SHP77 (cell line): Measurements from ENCODE around the gene SHOX.
"Not testable (repeated sequence)": the region's sequence is repeated elsewhere in the genome, so short reads cannot be mapped to it uniquely, and the experiment has no call there.

Experiments used
- DNase-seq, 2 experiments: peaks; one replicate each; lab custom pipeline; 2025; lab: John Stamatoyannopoulos, UW

The SHOX gene

DNA sequence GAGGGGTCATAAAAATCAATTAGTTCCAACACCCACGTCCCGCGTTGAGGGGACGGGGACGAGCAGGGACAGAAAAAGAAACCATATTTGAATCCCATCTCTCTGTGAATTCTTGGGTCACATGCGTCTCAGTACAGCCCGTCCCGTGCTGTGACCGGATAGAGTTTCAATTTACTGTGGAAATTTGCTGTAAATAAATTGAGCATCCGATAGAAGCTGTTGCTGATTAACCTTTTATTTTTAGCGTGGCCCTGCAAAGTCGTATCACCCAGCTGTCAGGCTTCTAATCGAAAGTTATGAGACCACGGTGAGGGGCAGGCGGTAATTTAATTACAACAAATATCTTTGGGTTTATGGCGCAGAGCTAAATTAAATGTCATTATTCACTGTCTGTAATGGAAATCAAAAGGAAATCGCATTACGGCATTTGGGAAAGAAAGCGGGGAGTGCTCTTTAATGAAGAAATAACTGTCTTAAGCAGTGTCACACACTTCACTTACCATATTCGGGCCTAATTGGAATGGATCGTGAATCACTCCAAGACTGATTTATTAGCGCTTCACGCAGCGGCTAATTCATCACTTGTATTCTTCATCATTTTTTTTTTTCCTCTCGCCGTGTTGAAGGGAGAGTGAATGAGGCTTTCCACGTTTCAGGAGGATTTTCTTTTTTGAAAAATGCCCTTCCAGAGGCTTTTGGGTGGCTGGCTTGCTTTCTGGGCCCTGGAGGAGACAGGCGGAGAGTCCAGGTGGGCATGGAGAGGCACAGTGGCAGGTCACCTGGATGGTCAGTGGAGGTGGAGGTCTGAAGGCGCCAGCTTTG is 7.3 kb downstream of the SHOX start:
- DNase-seq = no peak

DNA sequence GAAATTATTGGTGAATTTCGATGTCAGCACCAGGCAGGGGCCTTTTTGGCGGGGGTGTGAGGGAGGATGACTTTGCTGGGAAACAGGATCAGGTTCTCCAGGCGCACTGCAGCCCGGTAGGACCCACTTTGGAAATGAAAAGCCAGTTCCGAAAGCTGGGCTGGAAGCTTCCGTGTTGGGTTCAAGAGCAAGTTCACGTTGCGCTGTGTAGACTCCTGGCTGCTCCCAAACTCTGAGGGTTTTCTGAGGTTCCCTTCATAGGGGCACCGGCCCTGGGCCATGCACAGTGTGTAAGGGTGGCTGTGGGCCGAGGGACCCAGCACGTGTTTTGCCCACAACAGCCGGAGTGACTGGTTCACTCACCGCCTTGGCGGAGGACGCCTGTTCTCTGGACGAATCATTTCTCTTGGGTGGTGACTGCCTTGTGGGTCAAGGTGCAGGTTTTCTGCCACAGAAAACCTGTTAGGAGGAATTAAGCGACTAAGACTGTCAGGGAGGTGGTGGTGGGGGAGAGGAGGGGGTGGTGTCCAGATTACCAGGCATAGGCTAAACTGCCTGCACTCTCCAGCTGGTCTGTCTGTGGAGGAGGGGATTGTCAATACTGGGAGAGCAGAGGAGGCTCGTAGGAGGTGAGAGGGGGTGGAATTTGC is 8.0 kb downstream of the SHOX start:
- DNase-seq = no peak

DNA sequence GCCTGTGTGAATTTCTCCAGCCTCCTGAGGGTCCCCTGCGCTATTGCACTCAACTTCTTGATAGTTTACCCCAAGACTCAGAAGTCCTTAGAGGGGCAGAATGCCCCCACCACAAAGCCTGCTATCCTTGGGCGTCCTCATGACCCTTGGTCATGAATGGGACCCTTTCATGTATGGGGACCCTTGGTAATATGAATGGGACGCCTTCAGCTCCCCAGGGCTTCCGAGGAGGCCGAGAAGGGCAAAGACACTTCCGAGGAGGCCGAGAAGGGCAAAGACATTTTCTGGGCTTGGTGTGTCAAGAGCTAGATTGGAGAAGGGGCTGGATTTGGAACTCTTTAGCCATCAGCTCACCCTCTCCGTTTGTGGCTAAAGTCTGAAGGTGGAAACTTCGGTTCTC is 8.6 kb downstream of the SHOX start:
- DNase-seq = no peak

DNA sequence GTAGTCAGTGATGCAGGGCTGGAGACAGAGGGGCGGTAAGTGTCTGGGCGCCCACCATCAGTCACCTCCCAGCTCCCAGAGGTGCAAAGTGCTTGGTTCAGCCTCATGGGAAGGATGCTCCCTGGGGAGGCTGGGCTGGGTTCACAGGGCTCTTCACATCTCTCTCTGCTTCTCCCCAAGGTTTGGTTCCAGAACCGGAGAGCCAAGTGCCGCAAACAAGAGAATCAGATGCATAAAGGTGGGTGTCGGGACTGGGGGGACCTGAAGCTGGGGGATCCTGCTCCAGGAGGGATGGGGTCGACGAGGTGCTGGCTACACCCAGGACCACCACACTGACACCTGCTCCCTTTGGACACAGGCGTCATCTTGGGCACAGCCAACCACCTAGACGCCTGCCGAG is 10.1 kb downstream of the SHOX start:
- DNase-seq = no peak

DNA sequence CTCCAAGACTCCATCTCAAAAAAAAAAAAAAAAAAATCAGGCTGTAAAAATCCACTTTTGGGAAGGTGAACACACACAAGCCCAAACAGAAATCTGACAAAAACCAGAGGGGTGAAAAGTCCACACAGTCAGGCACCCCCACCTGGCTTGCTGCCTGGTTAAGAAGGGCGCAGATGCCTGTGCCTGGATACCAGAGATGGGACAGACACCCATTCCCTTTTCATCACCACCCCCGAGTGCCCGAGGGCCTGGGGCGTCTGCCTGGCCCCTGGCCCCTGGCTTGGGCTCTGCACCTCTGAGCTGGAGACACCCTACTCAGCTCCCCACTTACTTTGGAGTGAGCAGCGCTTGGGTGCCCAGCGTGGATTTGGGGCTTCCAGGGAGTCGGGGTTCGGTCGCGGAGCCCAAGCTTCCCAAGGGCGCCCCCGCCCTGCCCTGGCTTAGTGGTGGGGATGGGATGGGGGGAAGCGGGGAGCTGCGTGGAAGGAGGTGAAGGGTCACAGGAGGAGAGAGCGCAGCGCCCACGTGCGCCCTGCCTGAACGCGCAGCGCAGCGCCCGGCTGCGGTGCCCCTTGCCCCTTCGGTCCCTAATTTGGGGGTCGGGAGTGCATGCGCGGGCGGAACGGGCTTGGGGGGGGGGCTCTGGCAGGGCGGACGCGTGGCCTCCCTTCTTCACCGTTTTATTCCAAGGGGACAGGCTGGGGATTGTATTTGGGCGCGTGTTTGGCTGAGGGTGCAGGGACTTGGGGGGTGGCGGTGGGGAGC is 11.3 kb downstream of the SHOX start:
- no peak for DNase-seq

DNA sequence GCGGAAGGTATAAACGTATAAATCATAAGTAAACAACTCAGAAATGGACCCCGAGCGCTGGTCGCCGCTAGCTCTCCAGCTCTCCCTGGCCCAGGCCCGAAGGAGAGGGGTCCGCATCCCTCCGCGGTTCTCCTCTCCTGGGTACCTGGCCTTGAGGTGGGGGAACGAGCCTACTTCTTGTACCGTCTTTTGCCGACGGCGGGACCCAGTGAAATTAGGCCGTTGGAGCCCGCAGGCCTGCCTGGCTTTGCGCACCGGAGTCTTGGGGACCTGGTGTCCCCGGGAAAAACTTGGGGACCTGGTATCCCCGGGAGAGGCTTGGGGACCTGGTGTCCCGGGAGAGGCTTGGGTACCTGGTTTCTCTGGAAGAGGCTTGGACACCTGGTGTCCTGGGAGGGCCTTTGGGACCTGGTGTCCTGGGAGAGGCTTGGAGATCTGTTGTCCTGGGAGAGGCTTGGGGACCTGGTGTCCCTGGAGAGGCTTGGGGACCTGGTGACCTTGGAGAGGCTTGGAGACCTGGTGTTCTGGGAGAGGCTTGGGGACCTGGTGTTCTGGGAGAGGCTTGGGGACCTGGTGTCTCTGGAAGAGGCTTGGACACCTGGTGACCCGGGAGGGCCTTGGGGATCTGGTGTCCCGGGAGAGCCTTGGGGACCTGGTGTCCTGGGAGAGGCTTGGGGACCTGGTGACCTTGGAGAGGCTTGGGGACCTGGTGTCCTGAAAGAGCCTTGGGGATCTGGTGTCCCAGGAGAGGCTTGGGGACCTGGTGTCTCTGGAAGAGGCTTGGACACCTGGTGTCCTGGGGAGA is 12.0 kb downstream of the SHOX start:
- no peak for DNase-seq

DNA sequence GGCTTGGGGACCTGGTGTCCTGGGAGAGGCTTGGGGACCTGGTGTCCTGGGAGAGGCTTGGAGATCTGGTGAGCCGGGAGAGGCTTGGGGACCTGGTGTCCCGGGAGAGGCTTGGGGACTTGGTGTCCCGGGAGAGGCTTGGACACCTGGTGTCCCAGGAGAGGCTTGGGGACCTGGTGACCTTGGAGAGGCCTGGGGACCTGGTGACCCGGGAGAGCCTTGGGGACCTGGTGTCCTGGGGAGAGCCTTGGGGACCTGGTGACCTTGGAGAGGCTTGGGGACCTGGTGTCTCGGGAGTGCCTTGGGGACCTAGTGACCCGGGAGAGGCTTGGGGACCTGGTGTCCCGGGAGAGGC is 12.6 kb downstream of the SHOX start:
- DNase-seq = no peak

GRCh38 chrX:643911-644303 is 13.3 kb downstream of the SHOX start:
- DNase-seq = no peak

DNA sequence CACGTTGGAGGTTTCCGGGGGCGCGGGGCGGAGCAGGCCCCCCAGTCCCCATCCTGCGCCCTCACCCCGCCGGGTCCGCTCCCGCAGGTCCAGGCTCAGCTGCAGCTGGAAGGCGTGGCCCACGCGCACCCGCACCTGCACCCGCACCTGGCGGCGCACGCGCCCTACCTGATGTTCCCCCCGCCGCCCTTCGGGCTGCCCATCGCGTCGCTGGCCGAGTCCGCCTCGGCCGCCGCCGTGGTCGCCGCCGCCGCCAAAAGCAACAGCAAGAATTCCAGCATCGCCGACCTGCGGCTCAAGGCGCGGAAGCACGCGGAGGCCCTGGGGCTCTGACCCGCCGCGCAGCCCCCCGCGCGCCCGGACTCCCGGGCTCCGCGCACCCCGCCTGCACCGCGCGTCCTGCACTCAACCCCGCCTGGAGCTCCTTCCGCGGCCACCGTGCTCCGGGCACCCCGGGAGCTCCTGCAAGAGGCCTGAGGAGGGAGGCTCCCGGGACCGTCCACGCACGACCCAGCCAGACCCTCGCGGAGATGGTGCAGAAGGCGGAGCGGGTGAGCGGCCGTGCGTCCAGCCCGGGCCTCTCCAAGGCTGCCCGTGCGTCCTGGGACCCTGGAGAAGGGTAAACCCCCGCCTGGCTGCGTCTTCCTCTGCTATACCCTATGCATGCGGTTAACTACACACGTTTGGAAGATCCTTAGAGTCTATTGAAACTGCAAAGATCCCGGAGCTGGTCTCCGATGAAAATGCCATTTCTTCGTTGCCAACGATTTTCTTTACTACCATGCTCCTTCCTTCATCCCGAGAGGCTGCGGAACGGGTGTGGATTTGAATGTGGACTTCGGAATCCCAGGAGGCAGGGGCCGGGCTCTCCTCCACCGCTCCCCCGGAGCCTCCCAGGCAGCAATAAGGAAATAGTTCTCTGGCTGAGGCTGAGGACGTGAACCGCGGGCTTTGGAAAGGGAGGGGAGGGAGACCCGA is 14.0 kb downstream of the SHOX start:
- DNase-seq = no peak

DNA sequence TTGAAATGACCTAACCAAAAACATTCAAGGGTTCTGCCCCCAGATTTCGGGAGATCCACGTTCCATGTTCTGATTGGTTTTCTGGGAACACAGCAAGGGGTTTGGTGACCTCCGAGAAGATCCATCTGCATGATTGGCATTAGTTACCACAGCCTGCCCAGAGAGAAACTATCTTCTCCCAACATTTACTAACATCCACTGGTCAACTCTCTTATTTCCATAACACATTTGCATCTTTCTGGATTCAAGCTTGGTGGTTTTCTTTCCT is 15.6 kb downstream of the SHOX start:
- no peak for DNase-seq

DNA sequence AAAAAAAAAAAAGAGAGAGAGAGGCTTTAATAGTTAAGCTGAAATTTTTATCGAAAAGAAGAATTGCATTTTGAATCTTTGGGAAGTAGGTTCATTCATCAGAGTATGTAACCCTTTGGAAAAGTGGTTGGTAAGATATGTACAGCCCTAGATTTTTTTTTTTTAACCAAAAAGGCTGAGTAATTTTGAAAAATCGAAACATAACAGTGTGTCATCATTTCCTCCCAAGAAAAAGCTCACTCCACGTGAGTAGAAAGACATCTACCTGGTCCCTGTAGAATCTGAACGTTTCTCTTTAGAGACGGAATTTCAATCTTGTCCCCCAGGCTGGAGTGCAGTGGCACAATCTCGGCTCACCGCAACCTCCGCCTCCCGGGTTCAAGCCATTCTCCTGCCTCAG is 16.2 kb downstream of the SHOX start:
- no peak for DNase-seq

DNA sequence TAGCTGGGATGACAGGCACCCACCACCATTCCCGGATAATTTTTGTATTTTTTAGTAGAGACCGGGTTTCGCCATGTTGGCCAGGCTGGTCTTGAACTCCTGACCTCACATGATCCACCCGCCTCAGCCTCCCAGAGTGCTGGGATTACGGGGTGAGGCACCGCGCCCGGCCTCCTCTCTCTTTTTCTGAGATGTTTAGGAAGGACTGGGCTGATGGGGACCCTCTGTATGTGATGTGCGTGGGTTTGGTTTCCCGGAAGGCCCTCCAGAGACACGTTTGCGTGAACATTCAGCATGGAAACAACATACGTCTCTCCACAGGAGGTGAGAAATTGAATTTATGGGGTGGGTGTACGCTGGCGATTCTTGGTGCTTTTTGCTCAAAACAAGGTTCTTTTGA is 18.6 kb downstream of the SHOX start:
- DNase-seq = no peak

GRCh38 chrX:650324-650723 is 19.7 kb downstream of the SHOX start:
- DNase-seq = no peak

GRCh38 chrX:650811-651210 is 20.2 kb downstream of the SHOX start:
- DNase-seq = no peak

- DNase-seq = not testable (repeated sequence)
Observed at GRCh38 chrX:651922-652321, 21.3 kb downstream of the SHOX start.

GRCh38 chrX:652341-652741 is 21.8 kb downstream of the SHOX start:
- DNase-seq = no peak

DNA sequence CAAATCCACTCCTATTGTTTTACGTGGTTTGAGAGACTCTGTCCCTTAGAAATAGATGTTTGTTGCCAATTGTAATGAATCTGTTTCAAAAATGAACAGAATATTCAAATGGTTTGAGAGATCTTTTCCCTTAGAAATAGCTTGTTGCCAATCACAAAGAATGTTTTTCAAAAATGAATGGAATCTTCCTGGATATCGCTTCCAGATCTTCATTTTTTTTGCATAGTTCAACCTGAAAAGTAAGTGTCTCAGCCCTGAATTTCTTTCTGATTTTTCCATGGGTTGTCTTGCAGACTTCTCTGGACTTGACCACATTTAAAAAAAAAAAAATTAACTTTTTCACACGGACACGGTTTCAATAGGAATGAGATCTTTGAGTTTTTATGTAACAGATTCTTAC is 22.7 kb downstream of the SHOX start:
- DNase-seq = no peak

DNA sequence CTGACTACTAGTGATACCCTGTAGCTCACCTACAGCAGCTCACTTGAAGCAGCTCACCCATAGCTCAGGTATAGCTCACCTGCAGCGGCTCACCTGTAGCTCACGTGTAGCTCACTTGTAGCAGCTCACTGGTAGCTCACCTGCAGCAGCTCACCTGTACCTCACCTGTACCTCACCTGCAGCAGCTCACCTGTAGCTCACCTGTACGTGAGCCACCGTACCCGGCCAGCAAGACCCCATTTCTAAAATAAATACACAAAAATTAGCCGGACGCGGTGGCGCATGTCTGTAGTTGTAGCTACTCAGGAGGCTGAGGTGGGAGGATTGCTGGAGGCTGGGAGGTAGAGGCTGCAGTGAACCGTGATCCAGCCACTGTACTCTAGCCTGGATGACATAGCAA is 30.6 kb downstream of the SHOX start:
- DNase-seq = no peak

GRCh38 chrX:662126-662525 is 31.5 kb downstream of the SHOX start:
- no peak for DNase-seq

DNA sequence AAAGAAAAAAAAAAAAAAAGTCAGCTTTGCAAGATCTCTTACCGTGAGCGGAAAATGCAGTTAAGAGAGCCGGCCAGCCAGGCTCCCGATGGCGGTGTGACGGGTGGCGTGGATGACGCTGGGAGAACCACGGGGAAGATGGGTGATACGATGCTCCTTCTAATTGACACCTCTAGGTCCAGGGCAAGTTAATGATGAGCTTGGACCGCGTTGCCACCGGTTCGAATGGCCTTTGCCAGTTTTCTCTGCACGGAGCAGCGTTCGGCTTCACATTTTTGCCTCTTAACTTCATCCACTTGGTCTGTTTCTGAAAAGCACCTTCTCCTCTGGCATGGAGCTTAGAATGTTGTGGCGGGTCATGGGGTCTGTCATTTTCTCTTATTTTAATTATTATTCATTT is 33.2 kb downstream of the SHOX start:
- no peak for DNase-seq
